NCI-H2081 treated with DMSO at 0.1 percent for 48 hours (cell line): Measurements from ENCODE around the gene NPTXR.

ENCODE experiments used
- DNase-seq: peaks from one replicate; lab custom pipeline; 2025; lab: John Stamatoyannopoulos, UW

Gene NPTXR

DNA sequence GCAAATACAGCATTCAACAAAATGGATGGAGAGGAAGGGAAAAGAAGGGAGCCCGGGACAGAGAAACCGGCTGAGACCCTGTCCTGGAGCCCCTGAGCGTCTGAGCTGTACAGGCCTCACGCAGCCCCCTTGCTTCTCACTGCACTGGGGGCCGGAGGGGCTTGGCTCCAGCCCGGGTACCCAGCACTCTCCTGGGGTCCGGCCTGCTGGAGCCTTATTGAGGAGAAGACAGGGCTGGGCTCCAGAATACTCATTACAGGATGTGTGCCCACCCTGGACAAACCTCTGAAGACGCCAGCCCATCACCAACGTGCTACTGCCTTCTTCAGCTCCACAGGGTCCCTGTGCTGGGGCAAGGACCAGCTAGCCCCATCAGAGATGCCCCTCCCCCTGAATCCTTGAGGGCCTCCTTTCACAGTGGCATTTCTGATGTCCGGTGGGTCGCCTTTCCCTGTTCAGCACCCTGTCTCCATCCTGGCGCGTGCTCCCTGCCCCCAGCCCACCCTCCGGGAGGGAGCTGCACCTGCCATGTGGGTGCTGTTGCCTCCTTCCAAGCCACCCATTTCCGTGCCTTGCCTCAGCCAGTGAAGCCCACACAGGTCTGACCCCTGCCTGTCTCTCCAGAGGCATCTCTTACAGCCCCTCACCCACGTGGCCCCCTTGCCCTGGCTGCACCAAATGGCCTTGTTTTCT lies 73.4 kb downstream of the NPTXR start:
- DNase-seq = no peak
